ENCODE data around the gene SLC30A7.

SLC30A7 gene

GRCh38 chr1:100988121-100988520 is 92.2 kb downstream of the SLC30A7 start:
- no peak for DNase-seq

GRCh38 chr1:100989306-100990077 is 93.6 kb downstream of the SLC30A7 start:
- no peak for DNase-seq

GRCh38 chr1:100995198-100995988 is 99.5 kb downstream of the SLC30A7 start:
- no peak for DNase-seq

- DNase-seq: no peak
These were observed 102.5 kb downstream of the SLC30A7 start for GRCh38 chr1:100998426-100998825.

GRCh38 chr1:101000131-101000873 is 104.4 kb downstream of the SLC30A7 start:
- no peak for DNase-seq

GRCh38 chr1:101002551-101002950 is 106.7 kb downstream of the SLC30A7 start:
- DNase-seq: no peak

- no peak for DNase-seq
These were observed 107.2 kb downstream of the SLC30A7 start for GRCh38 chr1:101003012-101003650.

GRCh38 chr1:101004061-101004460 is 108.2 kb downstream of the SLC30A7 start:
- DNase-seq: no peak

GRCh38 chr1:101004670-101005069 is 108.8 kb downstream of the SLC30A7 start:
- no peak for DNase-seq

- DNase-seq: no peak
These were observed 109.3 kb downstream of the SLC30A7 start for GRCh38 chr1:101005183-101005582.

- DNase-seq: peak; percentile 23
These were observed 110.0 kb downstream of the SLC30A7 start for GRCh38 chr1:101005871-101006270.

GRCh38 chr1:101006553-101006952 is 110.7 kb downstream of the SLC30A7 start:
- no peak for DNase-seq

GRCh38 chr1:101008229-101008834 is 112.4 kb downstream of the SLC30A7 start:
- no peak for DNase-seq

- DNase-seq: no peak
These were observed 117.9 kb downstream of the SLC30A7 start for GRCh38 chr1:101013776-101014175.

GRCh38 chr1:101017448-101017847 is 121.6 kb downstream of the SLC30A7 start:
- no peak for DNase-seq

- DNase-seq: no peak
These were observed 126.4 kb downstream of the SLC30A7 start for GRCh38 chr1:101022294-101022693.

GRCh38 chr1:101025283-101025656 is 129.4 kb downstream of the SLC30A7 start:
- DNase-seq: peak; percentile 16

GRCh38 chr1:101025657-101026429 is 130.0 kb downstream of the SLC30A7 start, which contains the start of gene DPH5:
Gene DPH5 (minus strand): TSS chr1:101025784. CDS start chr1:101025443, 341 bp downstream.
- peak; percentile 96 for DNase-seq

GRCh38 chr1:101026430-101026788 is 130.5 kb downstream of the SLC30A7 start:
- no peak for DNase-seq

- no peak for DNase-seq
These were observed 131.4 kb downstream of the SLC30A7 start for GRCh38 chr1:101027194-101027772.

- no peak for DNase-seq
These were observed 132.6 kb downstream of the SLC30A7 start for GRCh38 chr1:101028466-101028865.
